GM12878 (cell line): ENCODE data around the gene DLG1.

Source experiments
- SMAD5 ChIP-seq: IDR thresholded peaks from 2 replicates; pipeline ENCODE4 v1.6.1; 2016; ENCODE audit warnings: antibody characterized with exemption, low read depth
- TF ChIP-seq, protein P1 (sequence below), 3 experiments: IDR thresholded peaks in 2 of 3; conservative IDR thresholded peaks in 1 of 3; 2 replicates each; pipeline ENCODE4 v1.5.1; 2011; ENCODE audit warnings: low read depth in 3 of 3, low read length in 3 of 3, mild to moderate bottlenecking in 3 of 3, control low read depth in 2 of 3, moderate library complexity in 2 of 3, inconsistent platforms in 1 of 3, mixed read lengths in 1 of 3; ENCODE audit not compliant: control insufficient read depth in 2 of 3, insufficient read depth in 1 of 3; ENCODE audit errors: extremely low read depth in 1 of 3

DNA sequence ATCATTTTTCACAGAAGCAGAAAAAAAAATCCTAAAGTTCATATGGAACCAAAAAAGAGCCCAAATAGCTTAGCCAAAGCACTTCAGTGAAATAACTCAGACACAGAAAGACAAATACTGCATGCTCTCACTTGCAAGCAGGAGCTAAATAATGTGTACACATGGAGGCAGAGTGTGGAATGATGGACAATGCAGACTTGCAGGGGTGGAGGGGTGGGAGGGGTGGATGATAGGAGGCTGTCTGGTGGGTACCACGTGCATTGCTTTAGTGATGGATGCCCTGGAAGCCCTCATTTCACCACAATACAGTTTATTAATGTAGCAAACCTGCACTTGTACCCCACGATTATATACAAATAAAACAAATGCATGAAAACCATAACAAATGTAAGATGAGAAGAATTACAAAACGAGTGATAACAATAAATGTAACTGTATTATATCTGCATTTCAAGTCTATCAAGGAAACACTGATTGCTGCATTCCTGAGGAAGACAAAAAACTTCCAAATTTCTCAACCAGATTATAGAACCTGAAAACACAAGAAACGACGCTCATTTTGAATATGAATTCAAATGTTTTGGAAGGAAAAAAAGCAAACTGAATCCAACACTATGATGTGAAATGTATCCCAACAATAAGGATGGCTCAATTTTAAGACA is 96.5 kb downstream of the DLG1 start:
- no peak for TF ChIP-seq SMAD5
- TF ChIP-seq, protein P1, sequence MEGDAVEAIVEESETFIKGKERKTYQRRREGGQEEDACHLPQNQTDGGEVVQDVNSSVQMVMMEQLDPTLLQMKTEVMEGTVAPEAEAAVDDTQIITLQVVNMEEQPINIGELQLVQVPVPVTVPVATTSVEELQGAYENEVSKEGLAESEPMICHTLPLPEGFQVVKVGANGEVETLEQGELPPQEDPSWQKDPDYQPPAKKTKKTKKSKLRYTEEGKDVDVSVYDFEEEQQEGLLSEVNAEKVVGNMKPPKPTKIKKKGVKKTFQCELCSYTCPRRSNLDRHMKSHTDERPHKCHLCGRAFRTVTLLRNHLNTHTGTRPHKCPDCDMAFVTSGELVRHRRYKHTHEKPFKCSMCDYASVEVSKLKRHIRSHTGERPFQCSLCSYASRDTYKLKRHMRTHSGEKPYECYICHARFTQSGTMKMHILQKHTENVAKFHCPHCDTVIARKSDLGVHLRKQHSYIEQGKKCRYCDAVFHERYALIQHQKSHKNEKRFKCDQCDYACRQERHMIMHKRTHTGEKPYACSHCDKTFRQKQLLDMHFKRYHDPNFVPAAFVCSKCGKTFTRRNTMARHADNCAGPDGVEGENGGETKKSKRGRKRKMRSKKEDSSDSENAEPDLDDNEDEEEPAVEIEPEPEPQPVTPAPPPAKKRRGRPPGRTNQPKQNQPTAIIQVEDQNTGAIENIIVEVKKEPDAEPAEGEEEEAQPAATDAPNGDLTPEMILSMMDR (IDR thresholded peaks at IDR 0.05 in 2 of 3, conservative IDR thresholded peaks at IDR 0.05 in 1 of 3; ENCODE audit: control insufficient read depth in 2 of 3, extremely low read depth in 1 of 3, insufficient read depth in 1 of 3, low read depth in 3 of 3, low read length in 3 of 3), result no peak
